ENCODE data around the gene TRAPPC12. TPM values are rescaled to one million over a fixed set of nuclear protein-coding genes. Genes with fewer than 3 reads are reported as not detected.
"Not testable (repeated sequence)": the region's sequence is repeated elsewhere in the genome, so short reads cannot be mapped to it uniquely, and the experiment has no call there.

Gene TRAPPC12
- total and polyA plus RNA-seq, 8 donors, result 46.6 to 158 (median 70.7) TPM

DNA sequence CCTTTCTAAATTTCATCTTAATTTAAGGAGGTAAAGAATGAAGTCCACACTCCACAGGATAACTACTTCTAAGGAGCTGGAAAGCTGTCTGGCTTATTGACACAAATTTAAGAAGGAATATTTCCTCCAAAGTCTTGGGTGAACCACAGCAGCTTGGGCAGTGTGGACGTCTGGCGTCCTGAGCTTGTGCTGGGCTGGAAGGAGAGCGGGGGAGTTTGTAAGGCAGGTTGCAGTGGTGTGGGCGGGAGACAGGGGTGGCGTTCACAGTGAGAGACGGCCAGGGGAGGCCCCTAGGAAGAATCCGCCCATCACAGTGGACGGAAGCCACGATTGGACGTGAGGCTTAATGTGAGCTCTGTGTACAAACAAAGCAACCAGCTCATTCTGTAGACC lies 114.1 kb downstream of the TRAPPC12 start:
- 19 to 32% (median 23%) methylated on average over 10 of the region's 10 CpGs for WGBS, 5 donors
- intact Hi-C loops (cut with DNase I; ENCODE audit: low total_unique reads), result no loop called here
- TF ChIP-seq POLR2A (IDR thresholded peaks at IDR 0.05), result no peak

GRCh38 chr2:3494984-3495666 lies 115.6 kb downstream of the TRAPPC12 start:
- peaks cover 29 to 54% (median 53%) of the 10 kb centered on the region in 4 donors for H3K36me3 ChIP-seq
- no peak for TF ChIP-seq POLR2AphosphoS5 (IDR thresholded peaks at IDR 0.05)
- TF ChIP-seq, protein P1, sequence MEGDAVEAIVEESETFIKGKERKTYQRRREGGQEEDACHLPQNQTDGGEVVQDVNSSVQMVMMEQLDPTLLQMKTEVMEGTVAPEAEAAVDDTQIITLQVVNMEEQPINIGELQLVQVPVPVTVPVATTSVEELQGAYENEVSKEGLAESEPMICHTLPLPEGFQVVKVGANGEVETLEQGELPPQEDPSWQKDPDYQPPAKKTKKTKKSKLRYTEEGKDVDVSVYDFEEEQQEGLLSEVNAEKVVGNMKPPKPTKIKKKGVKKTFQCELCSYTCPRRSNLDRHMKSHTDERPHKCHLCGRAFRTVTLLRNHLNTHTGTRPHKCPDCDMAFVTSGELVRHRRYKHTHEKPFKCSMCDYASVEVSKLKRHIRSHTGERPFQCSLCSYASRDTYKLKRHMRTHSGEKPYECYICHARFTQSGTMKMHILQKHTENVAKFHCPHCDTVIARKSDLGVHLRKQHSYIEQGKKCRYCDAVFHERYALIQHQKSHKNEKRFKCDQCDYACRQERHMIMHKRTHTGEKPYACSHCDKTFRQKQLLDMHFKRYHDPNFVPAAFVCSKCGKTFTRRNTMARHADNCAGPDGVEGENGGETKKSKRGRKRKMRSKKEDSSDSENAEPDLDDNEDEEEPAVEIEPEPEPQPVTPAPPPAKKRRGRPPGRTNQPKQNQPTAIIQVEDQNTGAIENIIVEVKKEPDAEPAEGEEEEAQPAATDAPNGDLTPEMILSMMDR (IDR thresholded peaks at IDR 0.05), result no peak
- no peak for TF ChIP-seq POLR2A (IDR thresholded peaks at IDR 0.05)
- no peak for TF ChIP-seq EP300 (IDR thresholded peaks at IDR 0.05)
- no peak overlapping the region for H3K4me3 ChIP-seq
- intact Hi-C loops (cut with DNase I; ENCODE audit: low total_unique reads), result no loop called here
- H3K27me3 ChIP-seq, result no peaks in the 10 kb centered on the region
- peaks cover 0 to 15% (median 7%) of the 10 kb centered on the region in 4 donors for H3K4me1 ChIP-seq
- H3K27ac ChIP-seq, result no peak overlapping the region
- 89 to 96% (median 92%) methylated on average over 13 of the region's 13 CpGs for WGBS, 5 donors
- DNase-seq, result no peak
- H3K9me3 ChIP-seq, result no peaks in the 10 kb centered on the region

More for the DNA sequence above, 114.1 kb downstream of the TRAPPC12 start:
- H3K27me3 ChIP-seq, result no peaks in the 10 kb centered on the region
- peak overlapping the region in 2 of 5 donors; percentile 34 to 37 for H3K27ac ChIP-seq
- peaks cover 18 to 38% (median 38%) of the 10 kb centered on the region in 4 donors for H3K36me3 ChIP-seq
- H3K4me1 ChIP-seq, result peaks cover 0 to 22% (median 12%) of the 10 kb centered on the region in 4 donors
- H3K9me3 ChIP-seq, result no peaks in the 10 kb centered on the region
- peak overlapping the region in 1 of 4 donors; percentile 4 for H3K4me3 ChIP-seq
- DNase-seq, result peak in 1 of 2 donors; percentile 88

GRCh38 chr2:3496708-3497080 lies 117.2 kb downstream of the TRAPPC12 start:
- H3K9me3 ChIP-seq; DNase-seq; H3K27me3 ChIP-seq; H3K27ac ChIP-seq; H3K4me3 ChIP-seq; intact Hi-C loops (cut with DNase I; ENCODE audit: low total_unique reads): not testable (repeated sequence)
- H3K36me3 ChIP-seq, result peaks cover 37 to 69% (median 69%) of the 10 kb centered on the region in 4 donors
- peaks cover 0 to 15% (median 7%) of the 10 kb centered on the region in 4 donors for H3K4me1 ChIP-seq
- 91 to 98% (median 95%) methylated on average over 15 of the region's 15 CpGs for WGBS, 5 donors

- WGBS, 5 donors, result 90 to 96% (median 93%) methylated on average over 18 of the region's 18 CpGs
- DNase-seq, result no peak
- intact Hi-C loops (cut with DNase I; ENCODE audit: low total_unique reads), result no loop called here
- peaks cover 0 to 5% (median under 1%) of the 10 kb centered on the region in 4 donors for H3K4me1 ChIP-seq
- H3K36me3 ChIP-seq, result peaks cover 45 to 90% (median 87%) of the 10 kb centered on the region in 4 donors
- no peak overlapping the region for H3K27ac ChIP-seq
- H3K4me3 ChIP-seq, result no peak overlapping the region
- H3K27me3 ChIP-seq, result no peaks in the 10 kb centered on the region
- no peaks in the 10 kb centered on the region for H3K9me3 ChIP-seq
- TF ChIP-seq POLR2A (IDR thresholded peaks at IDR 0.05), result no peak
- no peak for TF ChIP-seq POLR2AphosphoS5 (IDR thresholded peaks at IDR 0.05)
- no peak for TF ChIP-seq EP300 (IDR thresholded peaks at IDR 0.05)
- TF ChIP-seq, protein P1 (IDR thresholded peaks at IDR 0.05), result no peak
Observed at GRCh38 chr2:3498783-3499394, 119.4 kb downstream of the TRAPPC12 start.

GRCh38 chr2:3500326-3500899 lies 120.9 kb downstream of the TRAPPC12 start:
- peaks cover 47 to 99% (median 96%) of the 10 kb centered on the region in 4 donors for H3K36me3 ChIP-seq
- H3K9me3 ChIP-seq, result no peaks in the 10 kb centered on the region
- no peak overlapping the region for H3K4me3 ChIP-seq
- TF ChIP-seq POLR2A (IDR thresholded peaks at IDR 0.05) (no peak), EP300 (IDR thresholded peaks at IDR 0.05) (no peak), POLR2AphosphoS5 (IDR thresholded peaks at IDR 0.05) (no peak)
- no peaks in the 10 kb centered on the region for H3K27me3 ChIP-seq
- intact Hi-C loops (cut with DNase I; ENCODE audit: low total_unique reads), result no loop called here
- 89 to 93% (median 91%) methylated on average over 15 to 34 of the region's 34 CpGs for WGBS, 5 donors
- H3K27ac ChIP-seq, result no peak overlapping the region
- H3K4me1 ChIP-seq, result peaks cover 0 to 2% (median 0%) of the 10 kb centered on the region in 4 donors
- DNase-seq, result no peak
